ENCODE data around the gene BUB1.
A peak's percentile ranks its signal among the peaks of the same experiment; 100 is the strongest.

Gene BUB1

DNA sequence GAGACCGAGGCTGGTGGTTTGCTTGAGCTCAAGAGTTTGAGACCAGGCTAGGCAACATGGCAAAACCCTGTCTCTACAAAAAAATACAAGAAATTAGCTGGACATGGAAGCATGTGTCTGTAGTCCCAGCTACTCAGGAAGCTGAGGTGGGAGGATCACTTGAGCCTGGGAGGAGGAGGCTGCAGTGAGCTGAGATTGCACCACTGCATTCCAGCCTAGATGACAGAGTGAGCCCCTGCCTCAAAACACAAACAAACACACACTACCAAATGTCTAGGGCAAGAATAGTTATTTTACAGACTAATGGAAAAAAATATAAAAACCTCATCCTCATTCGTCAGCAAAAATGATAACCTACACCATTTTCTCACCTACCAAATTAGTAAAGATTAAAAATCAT lies 15.3 kb downstream of the BUB1 start:
- peaks cover 2% of the 10 kb centered on the region for H3K4me1 ChIP-seq (ENCODE audit: control insufficient read depth, insufficient read depth, low read depth, low read length)
- H2AK5ac ChIP-seq (ENCODE audit: low read length, severe bottlenecking): no peak overlapping the region
- H3K4me3 ChIP-seq (ENCODE audit: insufficient read depth in 1 of 2, low read depth in 1 of 2, low read length in 2 of 2): no peak overlapping the region
- no peak overlapping the region for H3K14ac ChIP-seq (ENCODE audit: low read length in 2 of 2)
- no peak overlapping the region for H3K18ac ChIP-seq (ENCODE audit: low read depth in 1 of 2, low read length in 2 of 2)
- no peak overlapping the region for H4K91ac ChIP-seq (ENCODE audit: low read length)
- peak; percentile 59 for DNase-seq
- no peak overlapping the region for H3K4me2 ChIP-seq (ENCODE audit: low read length, poor library complexity, severe bottlenecking)
- no peak overlapping the region for H2BK120ac ChIP-seq (ENCODE audit: low read depth, low read length)
- H3K79me1 ChIP-seq (replicated peaks; ENCODE audit: low read length, poor library complexity, severe bottlenecking): peaks cover 6% of the 10 kb centered on the region
- H3K27ac ChIP-seq (ENCODE audit: low read length, poor library complexity, severe bottlenecking): no peak overlapping the region
- peaks cover 2 to 17% of the 10 kb centered on the region in 2 experiments for H3K36me3 ChIP-seq (ENCODE audit: control insufficient read depth in 1 of 2, insufficient read depth in 2 of 2, low read depth in 1 of 2, low read length in 2 of 2)
- no peak overlapping the region for H2BK5ac ChIP-seq (ENCODE audit: low read depth, low read length, poor library complexity, severe bottlenecking)
- H3K27me3 ChIP-seq (ENCODE audit: control insufficient read depth in 1 of 2, insufficient read depth in 1 of 2, low read length in 2 of 2): no peaks in the 10 kb centered on the region
- H3K9me3 ChIP-seq (ENCODE audit: control insufficient read depth, low read length): no peaks in the 10 kb centered on the region
- H2AFZ ChIP-seq (ENCODE audit: low read depth, low read length): no peak overlapping the region
- H3K23ac ChIP-seq (ENCODE audit: low read length in 2 of 2): no peak overlapping the region
- H3K4ac ChIP-seq (ENCODE audit: low read depth in 1 of 2, low read length in 2 of 2): no peak overlapping the region
- no peak overlapping the region for H4K8ac ChIP-seq (ENCODE audit: low read length)
- 97% methylated on average over 2 of the region's 2 CpGs for WGBS
- H3K9ac ChIP-seq (ENCODE audit: low read length): no peak overlapping the region
- no peak overlapping the region for H2BK12ac ChIP-seq (ENCODE audit: low read length in 2 of 2)
- H2BK15ac ChIP-seq (ENCODE audit: low read depth, poor library complexity, severe bottlenecking): no peak overlapping the region

DNA sequence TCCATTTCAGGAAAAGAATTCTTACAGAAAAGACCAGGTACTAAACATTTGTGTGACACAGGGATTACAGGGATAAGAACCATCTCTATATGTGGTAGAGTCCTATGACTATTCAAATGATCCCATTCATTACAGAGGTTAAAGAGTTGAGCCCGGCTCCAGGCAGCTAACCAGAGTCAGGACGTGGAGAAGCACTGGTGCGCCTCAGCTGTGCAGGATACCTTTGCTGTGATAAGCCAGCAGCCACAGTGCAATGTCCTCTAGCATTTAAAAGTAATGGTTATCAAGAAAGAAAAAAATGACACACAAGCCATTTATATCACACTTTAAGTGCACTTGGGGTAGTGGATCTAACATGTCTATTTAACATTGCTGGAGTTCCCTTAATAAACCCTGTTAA lies 17.3 kb downstream of the BUB1 start:
- Histone ChIP-seq H3K27ac (ENCODE audit: low read length, poor library complexity, severe bottlenecking) (no peak overlapping the region), H3K79me1 (replicated peaks; ENCODE audit: low read length, poor library complexity, severe bottlenecking) (peaks cover 6% of the 10 kb centered on the region), H3K4me3 (ENCODE audit: insufficient read depth in 1 of 2, low read depth in 1 of 2, low read length in 2 of 2) (no peak overlapping the region), H2BK12ac (ENCODE audit: low read length in 2 of 2) (no peak overlapping the region), H4K8ac (ENCODE audit: low read length) (no peak overlapping the region), H2AFZ (ENCODE audit: low read depth, low read length) (no peak overlapping the region), H2BK120ac (ENCODE audit: low read depth, low read length) (no peak overlapping the region), H3K14ac (ENCODE audit: low read length in 2 of 2) (no peak overlapping the region), H3K4me1 (ENCODE audit: control insufficient read depth, insufficient read depth, low read depth, low read length) (peaks cover 2% of the 10 kb centered on the region), H3K9me3 (ENCODE audit: control insufficient read depth, low read length) (no peaks in the 10 kb centered on the region), H2BK5ac (ENCODE audit: low read depth, low read length, poor library complexity, severe bottlenecking) (no peak overlapping the region), H3K4me2 (ENCODE audit: low read length, poor library complexity, severe bottlenecking) (no peak overlapping the region), H3K9ac (ENCODE audit: low read length) (no peak overlapping the region), H4K91ac (ENCODE audit: low read length) (no peak overlapping the region), H2BK15ac (ENCODE audit: low read depth, poor library complexity, severe bottlenecking) (no peak overlapping the region), H3K4ac (ENCODE audit: low read depth in 1 of 2, low read length in 2 of 2) (no peak overlapping the region), H3K18ac (ENCODE audit: low read depth in 1 of 2, low read length in 2 of 2) (no peak overlapping the region), H3K23ac (ENCODE audit: low read length in 2 of 2) (no peak overlapping the region), H2AK5ac (ENCODE audit: low read length, severe bottlenecking) (no peak overlapping the region), H3K27me3 (ENCODE audit: control insufficient read depth in 1 of 2, insufficient read depth in 1 of 2, low read length in 2 of 2) (no peaks in the 10 kb centered on the region), H3K36me3 (ENCODE audit: control insufficient read depth in 1 of 2, insufficient read depth in 2 of 2, low read depth in 1 of 2, low read length in 2 of 2) (peaks cover 2 to 14% of the 10 kb centered on the region in 2 experiments)
- 100% methylated on average over 3 of the region's 3 CpGs for WGBS
- no peak for DNase-seq

DNA sequence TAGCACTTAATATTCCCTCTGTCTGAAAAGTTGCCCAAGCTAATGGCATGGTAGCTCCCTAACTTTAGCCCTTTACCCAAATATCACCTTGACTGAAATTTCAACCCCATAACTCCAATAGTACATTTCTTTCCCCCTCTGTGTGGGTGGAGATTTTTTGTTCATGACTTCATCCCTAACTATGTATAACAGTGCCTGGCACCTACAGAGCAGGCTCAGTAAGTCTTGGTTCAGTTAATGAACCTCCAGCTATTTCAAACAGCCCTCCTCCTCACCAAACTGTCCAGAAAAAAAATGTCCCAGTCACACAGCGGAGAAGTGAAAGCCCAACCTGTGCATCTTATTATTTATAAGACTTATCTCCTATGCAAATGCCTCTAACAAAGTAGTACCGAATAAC lies 18.6 kb downstream of the BUB1 start:
- H3K9me3 ChIP-seq (ENCODE audit: control insufficient read depth, low read length): no peaks in the 10 kb centered on the region
- H2BK120ac ChIP-seq (ENCODE audit: low read depth, low read length): no peak overlapping the region
- H3K27me3 ChIP-seq (ENCODE audit: control insufficient read depth in 1 of 2, insufficient read depth in 1 of 2, low read length in 2 of 2): no peaks in the 10 kb centered on the region
- no peak overlapping the region for H4K91ac ChIP-seq (ENCODE audit: low read length)
- no peak overlapping the region for H3K23ac ChIP-seq (ENCODE audit: low read length in 2 of 2)
- H3K79me1 ChIP-seq (replicated peaks; ENCODE audit: low read length, poor library complexity, severe bottlenecking): peaks cover 7% of the 10 kb centered on the region
- H3K9ac ChIP-seq (ENCODE audit: low read length): no peak overlapping the region
- H4K8ac ChIP-seq (ENCODE audit: low read length): no peak overlapping the region
- peaks cover 2 to 14% of the 10 kb centered on the region in 2 experiments for H3K36me3 ChIP-seq (ENCODE audit: control insufficient read depth in 1 of 2, insufficient read depth in 2 of 2, low read depth in 1 of 2, low read length in 2 of 2)
- WGBS: 100% methylated on average over 1 of the region's 2 CpGs
- H3K18ac ChIP-seq (ENCODE audit: low read depth in 1 of 2, low read length in 2 of 2): no peak overlapping the region
- no peak overlapping the region for H2BK5ac ChIP-seq (ENCODE audit: low read depth, low read length, poor library complexity, severe bottlenecking)
- DNase-seq: no peak
- no peak overlapping the region for H2BK15ac ChIP-seq (ENCODE audit: low read depth, poor library complexity, severe bottlenecking)
- H2AK5ac ChIP-seq (ENCODE audit: low read length, severe bottlenecking): no peak overlapping the region
- H2AFZ ChIP-seq (ENCODE audit: low read depth, low read length): no peak overlapping the region
- no peak overlapping the region for H3K4ac ChIP-seq (ENCODE audit: low read depth in 1 of 2, low read length in 2 of 2)
- H3K4me3 ChIP-seq (ENCODE audit: insufficient read depth in 1 of 2, low read depth in 1 of 2, low read length in 2 of 2): no peak overlapping the region
- H3K4me1 ChIP-seq (ENCODE audit: control insufficient read depth, insufficient read depth, low read depth, low read length): peaks cover 2% of the 10 kb centered on the region
- peak overlapping the region; percentile 53 for H3K27ac ChIP-seq (ENCODE audit: low read length, poor library complexity, severe bottlenecking)
- no peak overlapping the region for H3K14ac ChIP-seq (ENCODE audit: low read length in 2 of 2)
- no peak overlapping the region for H2BK12ac ChIP-seq (ENCODE audit: low read length in 2 of 2)
- no peak overlapping the region for H3K4me2 ChIP-seq (ENCODE audit: low read length, poor library complexity, severe bottlenecking)

DNA sequence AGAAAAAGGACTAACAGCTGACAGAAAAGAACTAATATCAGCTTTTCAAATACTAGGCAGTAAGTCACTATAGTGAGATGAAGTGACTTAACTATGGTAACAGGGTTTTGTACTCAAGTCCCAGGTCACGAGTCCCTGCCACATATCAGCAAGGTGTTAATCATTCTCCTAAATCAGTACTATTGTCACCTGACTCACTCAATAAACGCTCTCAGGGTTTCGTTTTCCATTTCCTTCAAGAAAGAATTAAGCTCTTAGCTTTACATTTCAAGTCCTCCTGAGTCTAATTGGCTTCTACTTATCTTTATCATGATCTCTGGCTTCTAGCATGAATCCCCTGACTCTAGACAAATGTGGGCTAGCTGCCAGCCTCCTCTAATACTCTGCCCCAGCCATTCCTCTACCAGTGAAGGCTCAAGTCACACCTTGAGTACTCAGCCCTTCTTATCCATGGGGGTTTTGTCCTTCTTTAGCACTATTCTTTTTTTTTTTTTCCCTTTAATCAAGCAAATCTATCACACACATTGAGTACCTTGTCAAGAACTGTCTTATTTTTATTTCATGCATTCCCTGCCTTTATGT lies 20.0 kb downstream of the BUB1 start:
- Histone ChIP-seq H2AK5ac (ENCODE audit: low read length, severe bottlenecking) (no peak overlapping the region), H2AFZ (ENCODE audit: low read depth, low read length) (peak overlapping the region; percentile 39), H3K14ac (ENCODE audit: low read length in 2 of 2) (no peak overlapping the region), H2BK5ac (ENCODE audit: low read depth, low read length, poor library complexity, severe bottlenecking) (no peak overlapping the region), H3K9me3 (ENCODE audit: control insufficient read depth, low read length) (no peaks in the 10 kb centered on the region), H2BK12ac (ENCODE audit: low read length in 2 of 2) (no peak overlapping the region), H3K23ac (ENCODE audit: low read length in 2 of 2) (no peak overlapping the region), H4K8ac (ENCODE audit: low read length) (no peak overlapping the region), H3K4me1 (ENCODE audit: control insufficient read depth, insufficient read depth, low read depth, low read length) (peaks cover 2% of the 10 kb centered on the region), H3K27me3 (ENCODE audit: control insufficient read depth in 1 of 2, insufficient read depth in 1 of 2, low read length in 2 of 2) (no peaks in the 10 kb centered on the region), H3K36me3 (ENCODE audit: control insufficient read depth in 1 of 2, insufficient read depth in 2 of 2, low read depth in 1 of 2, low read length in 2 of 2) (peaks cover 2 to 24% of the 10 kb centered on the region in 2 experiments), H3K4ac (ENCODE audit: low read depth in 1 of 2, low read length in 2 of 2) (no peak overlapping the region), H2BK15ac (ENCODE audit: low read depth, poor library complexity, severe bottlenecking) (no peak overlapping the region), H3K27ac (ENCODE audit: low read length, poor library complexity, severe bottlenecking) (no peak overlapping the region), H4K91ac (ENCODE audit: low read length) (no peak overlapping the region), H3K4me2 (ENCODE audit: low read length, poor library complexity, severe bottlenecking) (peak overlapping the region; percentile 29), H3K18ac (ENCODE audit: low read depth in 1 of 2, low read length in 2 of 2) (no peak overlapping the region), H3K9ac (ENCODE audit: low read length) (no peak overlapping the region), H3K79me1 (replicated peaks; ENCODE audit: low read length, poor library complexity, severe bottlenecking) (peaks cover 7% of the 10 kb centered on the region), H3K4me3 (ENCODE audit: insufficient read depth in 1 of 2, low read depth in 1 of 2, low read length in 2 of 2) (no peak overlapping the region), H2BK120ac (ENCODE audit: low read depth, low read length) (no peak overlapping the region)
- DNase-seq: no peak
- WGBS: 86% methylated on average over 3 of the region's 3 CpGs

All from mesenchymal stem cell (in vitro differentiated cells and primary cell).